ENCODE results near the gene C10orf53. TPM values are rescaled to one million over a fixed set of nuclear protein-coding genes. Genes with fewer than 3 reads are reported as not detected.
"Not testable (repeated sequence)": the region's sequence is repeated elsewhere in the genome, so short reads cannot be mapped to it uniquely, and the experiment has no call there.

Gene C10orf53
- total and polyA plus RNA-seq, 2 donors from 2014 or later, result not detected

DNA sequence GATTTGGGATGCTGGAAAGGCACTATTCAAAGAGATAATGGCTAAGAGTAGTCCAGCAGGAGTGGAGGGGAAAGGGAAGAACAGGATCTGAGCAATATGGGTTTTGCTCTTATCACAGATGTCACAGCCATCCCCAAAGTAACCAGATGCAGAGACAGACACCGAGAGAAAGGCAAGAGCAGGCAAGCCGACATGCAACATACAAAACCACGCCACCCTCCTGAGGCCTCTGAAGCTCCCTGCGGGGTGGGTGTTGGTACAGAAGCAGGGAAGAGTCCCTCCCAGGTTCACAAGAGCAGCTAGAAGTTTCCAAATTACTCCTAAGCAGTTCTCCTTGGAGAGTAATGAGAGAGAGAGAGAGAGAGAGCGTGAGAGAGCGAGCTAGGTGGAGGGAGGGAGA is 10.8 kb upstream of the C10orf53 start:
- Histone ChIP-seq H3K27me3 (ENCODE audit: control insufficient read depth, insufficient read depth, low read length) (peaks cover 3% of the 10 kb centered on the region), H3K36me3 (ENCODE audit: control insufficient read depth in 2 of 3, insufficient read depth in 3 of 3, low read length in 3 of 3) (no peaks in the 10 kb centered on the region), H3K9ac (ENCODE audit: low read length in 3 of 3) (no peak overlapping the region), H3K27ac (ENCODE audit: low read depth in 2 of 2, low read length in 2 of 2) (no peak overlapping the region), H3K4me1 (ENCODE audit: control insufficient read depth in 2 of 3, insufficient read depth in 2 of 3, low read depth in 1 of 3, low read length in 3 of 3) (no peaks in the 10 kb centered on the region), H3K9me3 (ENCODE audit: control insufficient read depth in 2 of 3, insufficient read depth in 1 of 3, low read length in 3 of 3) (peaks cover 0 to 4% (median 0%) of the 10 kb centered on the region in 3 donors), H3K4me3 (ENCODE audit: low read length in 3 of 3) (no peak overlapping the region)
- TF ChIP-seq, protein P1, sequence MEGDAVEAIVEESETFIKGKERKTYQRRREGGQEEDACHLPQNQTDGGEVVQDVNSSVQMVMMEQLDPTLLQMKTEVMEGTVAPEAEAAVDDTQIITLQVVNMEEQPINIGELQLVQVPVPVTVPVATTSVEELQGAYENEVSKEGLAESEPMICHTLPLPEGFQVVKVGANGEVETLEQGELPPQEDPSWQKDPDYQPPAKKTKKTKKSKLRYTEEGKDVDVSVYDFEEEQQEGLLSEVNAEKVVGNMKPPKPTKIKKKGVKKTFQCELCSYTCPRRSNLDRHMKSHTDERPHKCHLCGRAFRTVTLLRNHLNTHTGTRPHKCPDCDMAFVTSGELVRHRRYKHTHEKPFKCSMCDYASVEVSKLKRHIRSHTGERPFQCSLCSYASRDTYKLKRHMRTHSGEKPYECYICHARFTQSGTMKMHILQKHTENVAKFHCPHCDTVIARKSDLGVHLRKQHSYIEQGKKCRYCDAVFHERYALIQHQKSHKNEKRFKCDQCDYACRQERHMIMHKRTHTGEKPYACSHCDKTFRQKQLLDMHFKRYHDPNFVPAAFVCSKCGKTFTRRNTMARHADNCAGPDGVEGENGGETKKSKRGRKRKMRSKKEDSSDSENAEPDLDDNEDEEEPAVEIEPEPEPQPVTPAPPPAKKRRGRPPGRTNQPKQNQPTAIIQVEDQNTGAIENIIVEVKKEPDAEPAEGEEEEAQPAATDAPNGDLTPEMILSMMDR (IDR thresholded peaks at IDR 0.05; ENCODE audit: borderline replicate concordance, extremely low read depth, insufficient read depth), result no peak
- DNase-seq, result no peak
- intact Hi-C loops (cut with DNase I), result no loop called here
- no peak for FAIRE-seq

DNA sequence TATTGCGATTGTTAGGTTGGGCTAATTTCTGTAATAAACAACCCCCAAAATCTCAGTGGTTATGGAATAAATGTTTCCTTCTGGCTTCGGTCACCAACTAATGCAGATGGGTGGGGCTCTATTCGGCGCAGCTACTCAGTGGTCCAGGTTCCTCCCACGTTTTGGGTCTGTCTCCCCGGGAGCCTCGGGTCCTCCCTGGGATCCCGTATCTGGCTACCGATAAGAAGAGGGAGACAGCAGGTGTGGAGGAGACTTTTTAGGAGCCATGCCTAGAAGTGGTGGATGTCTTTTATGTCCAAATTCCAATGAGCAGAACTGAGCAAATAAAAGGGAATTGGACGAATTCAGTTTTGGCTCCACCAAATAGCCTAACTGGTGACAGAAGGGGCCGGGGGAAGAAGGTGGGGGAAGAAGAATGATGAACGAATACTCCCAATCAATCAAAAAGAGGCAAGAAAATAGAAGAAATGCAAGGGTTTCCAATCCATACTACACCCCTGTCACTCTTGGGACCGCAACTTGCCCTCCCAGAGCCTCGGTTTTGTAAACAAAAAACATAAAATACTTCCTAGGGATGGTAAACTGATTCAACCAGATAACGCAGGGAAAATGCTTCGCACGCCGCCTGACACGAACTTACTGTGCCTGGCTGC is 498 bp upstream of the C10orf53 start:
- H3K27me3 ChIP-seq (ENCODE audit: control insufficient read depth, insufficient read depth, low read length), result peaks cover 8% of the 10 kb centered on the region
- intact Hi-C loops (cut with DNase I), result no loop called here
- H3K4me1 ChIP-seq (ENCODE audit: control insufficient read depth in 2 of 3, insufficient read depth in 2 of 3, low read depth in 1 of 3, low read length in 3 of 3), result peaks cover 0 to 2% (median 0%) of the 10 kb centered on the region in 3 donors
- no peaks in the 10 kb centered on the region for H3K36me3 ChIP-seq (ENCODE audit: control insufficient read depth in 2 of 3, insufficient read depth in 3 of 3, low read length in 3 of 3)
- DNase-seq (no peak), FAIRE-seq (no peak)
- no peaks in the 10 kb centered on the region for H3K9me3 ChIP-seq (ENCODE audit: control insufficient read depth in 2 of 3, insufficient read depth in 1 of 3, low read length in 3 of 3)
- H3K4me3 ChIP-seq (ENCODE audit: low read length in 3 of 3), result peak overlapping the region in 2 of 3 donors; percentile 39 to 51
- no peak overlapping the region for H3K27ac ChIP-seq (ENCODE audit: low read depth in 2 of 2, low read length in 2 of 2)
- H3K9ac ChIP-seq (ENCODE audit: low read length in 3 of 3), result no peak overlapping the region
- TF ChIP-seq, protein P1 (IDR thresholded peaks at IDR 0.05; ENCODE audit: borderline replicate concordance, extremely low read depth, insufficient read depth), result no peak

DNA sequence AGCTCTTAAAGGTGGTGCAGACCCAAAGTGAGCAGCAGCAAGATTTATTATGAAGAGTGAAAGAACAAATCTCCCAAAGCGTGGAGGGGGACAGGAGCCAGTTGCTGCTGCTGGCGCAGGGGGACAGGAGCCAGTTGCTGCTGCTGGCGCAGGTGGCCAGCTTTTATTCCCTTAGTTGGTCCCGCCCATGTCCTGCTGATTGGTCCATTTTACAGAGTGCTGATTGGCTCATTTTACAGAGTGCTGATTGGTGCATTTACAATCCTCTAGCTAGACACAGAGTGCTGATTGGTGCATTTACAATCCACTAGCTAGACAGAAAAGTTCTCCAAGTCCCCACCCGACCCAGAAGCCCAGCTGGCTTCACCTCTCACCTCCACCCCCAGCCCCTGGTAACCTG is 3.0 kb downstream of the C10orf53 start:
- DNase-seq; H3K27me3 ChIP-seq (ENCODE audit: control insufficient read depth, insufficient read depth, low read length); H3K9ac ChIP-seq (ENCODE audit: low read length in 3 of 3); intact Hi-C loops (cut with DNase I); H3K4me3 ChIP-seq (ENCODE audit: low read length in 3 of 3); H3K4me1 ChIP-seq (ENCODE audit: control insufficient read depth in 2 of 3, insufficient read depth in 2 of 3, low read depth in 1 of 3, low read length in 3 of 3); FAIRE-seq; H3K9me3 ChIP-seq (ENCODE audit: control insufficient read depth in 2 of 3, insufficient read depth in 1 of 3, low read length in 3 of 3); H3K36me3 ChIP-seq (ENCODE audit: control insufficient read depth in 2 of 3, insufficient read depth in 3 of 3, low read length in 3 of 3); H3K27ac ChIP-seq (ENCODE audit: low read depth in 2 of 2, low read length in 2 of 2): not testable (repeated sequence)

DNA sequence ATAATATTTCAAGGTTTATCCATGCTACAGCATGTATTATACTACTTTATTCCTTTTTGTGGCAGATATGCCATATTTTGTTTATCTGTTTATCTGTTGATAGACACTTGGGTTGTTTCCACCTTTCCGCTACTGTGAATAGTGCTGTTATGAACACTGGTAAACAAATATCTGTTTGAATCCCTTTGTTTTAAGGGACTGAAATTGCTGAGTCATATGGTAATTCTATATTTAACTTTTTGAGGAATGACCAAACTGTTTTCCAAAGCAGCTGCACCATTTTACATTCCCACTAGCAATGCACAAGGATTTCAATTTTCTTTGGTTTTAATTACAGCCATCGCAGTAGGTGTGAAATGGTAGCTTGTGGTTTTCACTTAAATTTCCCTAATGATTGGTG is 3.4 kb downstream of the C10orf53 start:
- intact Hi-C loops (cut with DNase I), result no loop called here
- H3K4me3 ChIP-seq (ENCODE audit: low read length in 3 of 3), result no peak overlapping the region

More for the DNA sequence above, 3.4 kb downstream of the C10orf53 start:
- DNase-seq (no peak), FAIRE-seq (no peak)
- Histone ChIP-seq H3K27me3 (ENCODE audit: control insufficient read depth, insufficient read depth, low read length) (peaks cover 8% of the 10 kb centered on the region), H3K9ac (ENCODE audit: low read length in 3 of 3) (no peak overlapping the region), H3K9me3 (ENCODE audit: control insufficient read depth in 2 of 3, insufficient read depth in 1 of 3, low read length in 3 of 3) (no peaks in the 10 kb centered on the region), H3K4me1 (ENCODE audit: control insufficient read depth in 2 of 3, insufficient read depth in 2 of 3, low read depth in 1 of 3, low read length in 3 of 3) (peaks cover 0 to 2% (median 0%) of the 10 kb centered on the region in 3 donors), H3K27ac (ENCODE audit: low read depth in 2 of 2, low read length in 2 of 2) (no peak overlapping the region), H3K36me3 (ENCODE audit: control insufficient read depth in 2 of 3, insufficient read depth in 3 of 3, low read length in 3 of 3) (no peaks in the 10 kb centered on the region)
- TF ChIP-seq, protein P1 (IDR thresholded peaks at IDR 0.05; ENCODE audit: borderline replicate concordance, extremely low read depth, insufficient read depth), result no peak
